Transverse colon (tissue), 4 donors: ENCODE measurements around the gene IGSF21. TPM values are rescaled to one million over a fixed set of nuclear protein-coding genes. Genes with fewer than 3 reads are reported as not detected.

Source experiments
- DNase-seq: peaks from one replicate; pipeline ENCODE4 v3.0.0-alpha.2; 2019
- H3K27ac ChIP-seq, 4 donors: fragments of 200-600 bp; sonication (generic); 2 replicates each; pipeline ENCODE4 v1.5.1; 2016 to 2018; ENCODE audit warnings: inconsistent platforms in 4 of 4
- H3K27me3 ChIP-seq: fragments of 200-600 bp; sonication (generic); 2 replicates; pipeline ENCODE4 v1.5.1; 2017; ENCODE audit warnings: inconsistent platforms
- H3K36me3 ChIP-seq, 4 donors: fragments of 200-600 bp; sonication (generic); 2 replicates each; pipeline ENCODE4 v1.5.1; 2017 to 2019; ENCODE audit warnings: inconsistent platforms in 4 of 4
- H3K4me1 ChIP-seq, 4 donors: fragments of 200-600 bp; sonication (generic); 2 replicates each; pipeline ENCODE4 v1.5.1; 2017 to 2020; ENCODE audit warnings: inconsistent platforms in 4 of 4
- H3K4me3 ChIP-seq, 4 donors: fragments of 200-600 bp; sonication (generic); 1 replicate in 1 of 4; 2 replicates in 3 of 4; pipeline versions ENCODE4 v1.5.1 to v1.6.1; 2017 to 2019; ENCODE audit warnings: inconsistent platforms in 4 of 4
- H3K9me3 ChIP-seq, 2 donors: fragments of 200-600 bp; sonication (generic); 2 replicates each; pipeline ENCODE4 v1.5.1; 2017 to 2019; ENCODE audit warnings: inconsistent platforms in 2 of 2
- EP300 ChIP-seq: sonication (generic); formaldehyde crosslinking; IDR thresholded peaks from one replicate; pipeline ENCODE4 v1.6.1; 2017; ENCODE audit warnings: antibody characterized with exemption, low read depth
- POLR2A ChIP-seq: fragments of 450-650 bp; IDR thresholded peaks from one replicate; pipeline ENCODE4 v1.6.1; 2016; ENCODE audit warnings: antibody characterized with exemption, mild to moderate bottlenecking, moderate library complexity
- POLR2AphosphoS5 ChIP-seq, 3 donors: sonication (generic); formaldehyde crosslinking; IDR thresholded peaks; one replicate each; pipeline ENCODE4 v1.6.1; 2016; ENCODE audit warnings: antibody characterized with exemption in 3 of 3
- WGBS, 2 donors: methylation state at CpG; one replicate each; pipeline ENCODE4 v1.1.5; 2018; ENCODE audit warnings: low coverage in 1 of 2; 5-methylcytosine and 5-hydroxymethylcytosine counted together
- in situ Hi-C, 4 donors: fragments of 200-750 bp; cut with MboI; loops; one replicate each; pipeline versions ENCODE4 v1.15.0 to v1.15.1; 2017; ENCODE audit warnings: low sequenced_read_pairs in 3 of 4, low pct_ligation_motif_present in 1 of 4, low pct_unique_long_range_greater_than_20kb in 1 of 4
- intact Hi-C: fragments of 100-400 bp; cut with DNase I; formaldehyde crosslinking; loops from one replicate; pipeline ENCODE4 v1.15.1; 2023; ENCODE audit warnings: low total_unique reads
- total RNA-seq, 4 donors: library from RNA; depleted of rRNA; stranded (reverse); fragments of >200 nt; gene quantifications; one replicate each; pipeline ENCODE4 v1.1.0, GENCODE V29; 2016
- TF ChIP-seq, protein P1 (sequence below), 5 experiments: fragments of 200-600 bp in 3 of 5; fragments of 450-650 bp in 2 of 5; sonication (generic) in 3 of 5; IDR thresholded peaks; 1 replicate in 2 of 5; 2 replicates in 3 of 5; pipeline ENCODE4 v1.5.1; 2016 to 2017; ENCODE audit warnings: antibody characterized with exemption in 5 of 5, inconsistent platforms in 3 of 5, mild to moderate bottlenecking in 2 of 5, moderate library complexity in 1 of 5

Gene IGSF21
- total RNA-seq, 4 donors from 2014 or later, result 1.1 to 6.8 (median 1.6) TPM; not detected in 1

DNA sequence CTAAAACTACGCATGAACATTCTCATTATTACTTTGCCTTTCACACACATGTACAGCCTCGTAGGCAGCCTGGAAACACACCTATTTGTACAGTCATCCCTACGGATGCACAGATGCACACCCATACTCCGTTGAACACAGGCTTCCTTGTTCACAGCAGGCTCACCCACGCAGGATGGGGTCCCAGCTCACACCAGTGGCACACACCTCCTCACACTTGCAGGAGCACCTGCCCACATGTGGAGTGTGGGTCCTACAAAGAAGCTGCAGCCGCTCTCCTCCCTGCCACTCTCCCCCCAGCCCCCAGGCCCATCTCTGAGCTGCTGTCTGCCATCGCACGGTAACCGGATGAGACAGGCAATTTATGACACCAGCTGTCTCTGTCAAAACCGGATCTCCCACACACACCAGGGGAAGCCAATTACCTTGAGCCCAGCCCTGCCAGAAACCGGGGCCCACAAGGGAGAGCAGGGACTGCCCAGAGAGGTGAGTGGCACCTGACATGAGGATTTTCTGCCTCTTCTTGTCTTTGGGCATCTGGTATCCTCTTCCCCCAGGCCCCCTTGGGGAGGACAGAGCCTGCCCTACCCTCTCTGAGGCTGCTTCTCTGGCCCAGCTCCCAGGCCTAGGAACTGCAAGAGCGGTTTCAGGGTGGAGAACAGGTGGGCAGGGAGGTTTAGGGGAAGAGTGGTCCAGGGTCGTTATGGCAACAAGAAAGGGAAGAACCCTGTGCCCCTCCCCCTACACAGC is 175.4 kb downstream of the IGSF21 start:
- no peaks in the 10 kb centered on the region for H3K36me3 ChIP-seq
- H3K27ac ChIP-seq, result no peak overlapping the region
- no peaks in the 10 kb centered on the region for H3K4me1 ChIP-seq
- intact Hi-C loops, result no loop called here
- H3K9me3 ChIP-seq, result no peaks in the 10 kb centered on the region
- no peak overlapping the region for H3K4me3 ChIP-seq
- whole genome bisulfite sequencing, 2 donors, result 0 to 28% methylated on average over 2 to 13 of the region's 13 CpGs
- H3K27me3 ChIP-seq, result peaks cover 41% of the 10 kb centered on the region
- DNase-seq, result no peak
- in situ Hi-C loops, result no loop called here
- TF ChIP-seq, protein P1, sequence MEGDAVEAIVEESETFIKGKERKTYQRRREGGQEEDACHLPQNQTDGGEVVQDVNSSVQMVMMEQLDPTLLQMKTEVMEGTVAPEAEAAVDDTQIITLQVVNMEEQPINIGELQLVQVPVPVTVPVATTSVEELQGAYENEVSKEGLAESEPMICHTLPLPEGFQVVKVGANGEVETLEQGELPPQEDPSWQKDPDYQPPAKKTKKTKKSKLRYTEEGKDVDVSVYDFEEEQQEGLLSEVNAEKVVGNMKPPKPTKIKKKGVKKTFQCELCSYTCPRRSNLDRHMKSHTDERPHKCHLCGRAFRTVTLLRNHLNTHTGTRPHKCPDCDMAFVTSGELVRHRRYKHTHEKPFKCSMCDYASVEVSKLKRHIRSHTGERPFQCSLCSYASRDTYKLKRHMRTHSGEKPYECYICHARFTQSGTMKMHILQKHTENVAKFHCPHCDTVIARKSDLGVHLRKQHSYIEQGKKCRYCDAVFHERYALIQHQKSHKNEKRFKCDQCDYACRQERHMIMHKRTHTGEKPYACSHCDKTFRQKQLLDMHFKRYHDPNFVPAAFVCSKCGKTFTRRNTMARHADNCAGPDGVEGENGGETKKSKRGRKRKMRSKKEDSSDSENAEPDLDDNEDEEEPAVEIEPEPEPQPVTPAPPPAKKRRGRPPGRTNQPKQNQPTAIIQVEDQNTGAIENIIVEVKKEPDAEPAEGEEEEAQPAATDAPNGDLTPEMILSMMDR (IDR thresholded peaks at IDR 0.05), result no peak
- TF ChIP-seq POLR2AphosphoS5 (IDR thresholded peaks at IDR 0.05) (no peak), POLR2A (no peak), EP300 (no peak)

DNA sequence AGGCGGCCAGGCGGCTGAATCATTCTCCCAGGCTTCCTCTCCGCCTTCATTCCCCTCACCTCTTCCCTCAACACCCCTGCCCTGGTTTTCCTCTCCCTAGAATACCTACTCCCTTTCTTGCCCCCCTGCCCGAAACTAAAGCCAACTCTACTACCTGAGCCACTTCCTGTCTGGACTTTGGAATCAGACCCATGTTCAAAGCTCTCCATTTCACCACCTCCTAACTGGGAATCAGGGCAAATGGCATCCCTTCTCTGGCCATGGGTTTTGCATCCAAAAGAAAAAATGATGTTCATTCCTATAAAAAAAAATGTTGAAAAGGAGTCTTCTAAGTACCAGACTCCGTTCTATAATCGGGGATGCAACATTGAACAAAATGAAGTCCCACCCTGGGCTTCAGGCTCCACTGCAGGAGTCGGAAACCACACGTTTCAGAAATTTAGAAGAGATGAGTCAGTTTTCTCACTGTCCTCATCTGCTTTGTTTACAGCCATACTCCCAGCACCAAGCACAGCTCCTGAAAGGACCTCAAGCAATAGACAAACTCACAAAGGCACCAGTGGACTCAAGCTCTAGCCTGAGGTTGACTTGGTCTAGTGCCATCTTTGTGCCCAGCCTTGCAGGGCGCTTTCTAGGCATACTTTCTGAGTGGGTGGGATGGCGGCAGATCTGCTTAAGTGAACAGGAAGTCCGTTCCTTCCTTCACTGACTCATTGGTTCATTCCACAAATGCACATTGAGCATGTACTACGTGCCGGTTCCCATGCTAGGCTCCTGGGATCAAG is 176.2 kb downstream of the IGSF21 start:
- Histone ChIP-seq H3K36me3 (no peaks in the 10 kb centered on the region), H3K27me3 (peaks cover 41% of the 10 kb centered on the region), H3K9me3 (no peaks in the 10 kb centered on the region), H3K4me3 (no peak overlapping the region), H3K27ac (no peak overlapping the region), H3K4me1 (no peaks in the 10 kb centered on the region)
- TF ChIP-seq, protein P1 (IDR thresholded peaks at IDR 0.05), result no peak
- no peak for TF ChIP-seq POLR2AphosphoS5 (IDR thresholded peaks at IDR 0.05)
- TF ChIP-seq POLR2A, result no peak
- TF ChIP-seq EP300, result no peak
- intact Hi-C loops (no loop called here), in situ Hi-C loops (no loop called here)
- 59 to 63% methylated on average over 2 to 13 of the region's 13 CpGs for WGBS, 2 donors
- no peak for DNase-seq

DNA sequence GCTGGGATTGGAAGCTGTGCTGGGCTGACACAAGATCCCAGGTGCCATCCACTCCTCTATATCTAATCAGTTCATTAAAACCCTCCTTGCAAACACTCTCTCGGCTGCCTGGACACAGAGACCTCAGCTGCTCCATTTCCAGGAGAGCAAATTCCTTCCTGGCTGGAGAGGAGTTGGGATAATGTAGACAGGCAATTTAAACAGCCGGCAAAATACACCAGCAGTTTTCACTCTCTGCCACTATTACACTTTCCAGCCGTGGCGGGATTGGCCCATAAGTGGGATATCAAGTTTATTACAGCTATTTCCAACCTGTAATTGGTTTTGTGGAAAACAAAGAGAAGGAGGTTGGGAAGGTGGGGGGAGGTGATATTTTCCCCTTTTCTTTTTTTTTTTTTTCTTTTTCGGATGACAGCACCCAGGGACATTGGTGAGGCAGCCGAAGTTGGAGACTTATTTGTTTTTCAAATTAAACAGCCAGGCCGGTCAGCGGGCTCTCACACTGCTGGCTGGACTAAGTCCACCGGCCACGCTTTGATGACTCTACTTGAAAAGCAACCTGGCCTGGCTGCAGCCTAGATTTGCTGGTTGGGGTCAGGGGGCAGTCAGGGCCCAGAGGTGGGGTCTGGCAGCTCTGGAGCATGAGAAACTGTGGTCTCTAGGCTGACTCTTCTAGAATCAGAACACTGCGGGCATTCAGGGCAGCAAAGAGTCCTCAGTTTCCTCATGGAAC is 177.4 kb downstream of the IGSF21 start:
- intact Hi-C loops (no loop called here), in situ Hi-C loops (no loop called here)
- no peak overlapping the region for H3K27ac ChIP-seq
- H3K27me3 ChIP-seq, result peaks cover 45% of the 10 kb centered on the region
- TF ChIP-seq, protein P1 (IDR thresholded peaks at IDR 0.05), result no peak
- TF ChIP-seq POLR2AphosphoS5 (IDR thresholded peaks at IDR 0.05) (no peak), EP300 (no peak), POLR2A (no peak)
- H3K36me3 ChIP-seq, result no peaks in the 10 kb centered on the region
- H3K4me1 ChIP-seq, result no peaks in the 10 kb centered on the region
- WGBS, 2 donors, result 10 to 31% methylated on average over 2 to 11 of the region's 11 CpGs
- H3K4me3 ChIP-seq, result no peak overlapping the region
- DNase-seq, result no peak
- H3K9me3 ChIP-seq, result no peaks in the 10 kb centered on the region

DNA sequence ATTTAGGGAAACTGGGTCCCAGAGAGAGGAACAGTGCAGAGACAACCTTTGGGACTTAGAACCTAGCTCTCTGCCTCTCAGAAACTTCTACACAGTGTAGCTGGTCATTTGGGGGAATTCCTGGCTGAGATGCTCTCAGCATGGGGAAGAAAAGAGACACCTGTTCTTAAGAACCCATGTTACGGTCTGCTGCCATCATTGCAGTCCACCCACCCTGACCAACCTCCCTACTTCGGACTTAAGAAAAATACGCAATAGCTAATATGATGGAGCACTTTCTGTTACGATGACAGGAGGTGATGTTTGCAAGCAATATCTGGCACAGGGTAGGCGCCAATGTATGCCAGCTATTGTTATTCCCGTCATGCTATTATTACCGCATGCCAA is 177.9 kb downstream of the IGSF21 start:
- Histone ChIP-seq H3K36me3 (no peaks in the 10 kb centered on the region), H3K4me1 (no peaks in the 10 kb centered on the region), H3K27me3 (peaks cover 50% of the 10 kb centered on the region), H3K4me3 (no peak overlapping the region), H3K27ac (no peak overlapping the region), H3K9me3 (no peaks in the 10 kb centered on the region)
- WGBS, 2 donors, result 81 to 82% methylated on average over 6 to 7 of the region's 7 CpGs
- intact Hi-C loops, result no loop called here
- in situ Hi-C loops, result no loop called here
- TF ChIP-seq POLR2AphosphoS5 (IDR thresholded peaks at IDR 0.05) (no peak), EP300 (no peak), POLR2A (no peak)
- TF ChIP-seq, protein P1 (IDR thresholded peaks at IDR 0.05), result no peak
- no peak for DNase-seq
